ENCODE data around the gene FAM3A. TPM values are rescaled to one million over a fixed set of nuclear protein-coding genes. Genes with fewer than 3 reads are reported as not detected.
A peak's percentile ranks its signal among the peaks of the same experiment; 100 is the strongest.

FAM3A gene
- total and polyA plus RNA-seq, 2 experiments from 2014 or later = 12.0 to 16.5 TPM

DNA sequence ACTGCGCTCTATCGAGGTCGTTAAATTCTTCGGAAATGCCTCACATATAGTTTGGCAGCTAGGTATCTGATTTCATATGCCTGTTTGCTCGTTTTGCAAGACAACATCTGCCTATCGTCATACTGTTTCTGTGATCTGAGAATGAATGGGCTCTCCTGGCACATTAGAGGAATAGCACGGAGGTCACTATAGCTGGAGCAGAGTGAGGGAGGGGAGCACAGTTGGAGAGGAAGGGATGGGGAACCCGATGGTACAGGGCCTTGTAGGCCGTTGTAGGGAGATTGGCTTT lies 31.9 kb upstream of the FAM3A start:
- TF ChIP-seq ZNF114 (CRISPR knock-in tag; IDR thresholded peaks at IDR 0.05) (no peak), JUNB (IDR thresholded peaks at IDR 0.05; ENCODE audit: unreplicated experiment) (no peak), EZH2phosphoT487 (IDR thresholded peaks at IDR 0.05; ENCODE audit: unreplicated experiment) (no peak), REST (IDR thresholded peaks at IDR 0.05; ENCODE audit: unreplicated experiment) (no peak), CREB1 (CRISPR knock-in tag; IDR thresholded peaks at IDR 0.05; ENCODE audit: low read depth) (no peak), EZH2 (IDR thresholded peaks at IDR 0.05; ENCODE audit: low read depth, unreplicated experiment) (no peak), POLR2AphosphoS5 (IDR thresholded peaks at IDR 0.05; ENCODE audit: low read depth) (no peak), ZNF331 (CRISPR knock-in tag; IDR thresholded peaks at IDR 0.05; ENCODE audit: low read depth) (no peak), ZNF462 (CRISPR knock-in tag; IDR thresholded peaks at IDR 0.05) (no peak), NANOG (IDR thresholded peaks at IDR 0.05; ENCODE audit: borderline replicate concordance) (no peak), STAT1 (IDR thresholded peaks at IDR 0.05; ENCODE audit: unreplicated experiment) (no peak), CTCF (conservative IDR thresholded peaks at IDR 0.05; ENCODE audit: low read depth in 2 of 2) (no peak)
- TF ChIP-seq, protein P1, sequence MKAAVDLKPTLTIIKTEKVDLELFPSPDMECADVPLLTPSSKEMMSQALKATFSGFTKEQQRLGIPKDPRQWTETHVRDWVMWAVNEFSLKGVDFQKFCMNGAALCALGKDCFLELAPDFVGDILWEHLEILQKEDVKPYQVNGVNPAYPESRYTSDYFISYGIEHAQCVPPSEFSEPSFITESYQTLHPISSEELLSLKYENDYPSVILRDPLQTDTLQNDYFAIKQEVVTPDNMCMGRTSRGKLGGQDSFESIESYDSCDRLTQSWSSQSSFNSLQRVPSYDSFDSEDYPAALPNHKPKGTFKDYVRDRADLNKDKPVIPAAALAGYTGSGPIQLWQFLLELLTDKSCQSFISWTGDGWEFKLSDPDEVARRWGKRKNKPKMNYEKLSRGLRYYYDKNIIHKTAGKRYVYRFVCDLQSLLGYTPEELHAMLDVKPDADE (IDR thresholded peaks at IDR 0.05) = no peak
- Histone ChIP-seq H3K36me3 (ENCODE audit: insufficient read depth) (no peaks in the 10 kb centered on the region), H2AFZ (no peak overlapping the region), H3F3A (replicated peaks; ENCODE audit: low read depth) (0 out of 2 replicates have a peak, but pooled peaks cover 2% of the 10 kb centered on the region), H3K27ac (ENCODE audit: low read depth) (peak overlapping the region; percentile 88), H3K4me2 (peak overlapping the region; percentile 91), H3K79me2 (replicated peaks; ENCODE audit: insufficient read depth) (peaks cover 31% of the 10 kb centered on the region), H3K4me1 (ENCODE audit: insufficient read depth) (no peaks in the 10 kb centered on the region), H3K4me3 (peak overlapping the region; percentile 85), H3K27me3 (ENCODE audit: insufficient read depth) (no peaks in the 10 kb centered on the region), H3K9me2 (ENCODE audit: insufficient read depth) (no peaks in the 10 kb centered on the region), H4K20me1 (replicated peaks; ENCODE audit: insufficient read depth) (no peaks in the 10 kb centered on the region)
- ATAC-seq = no peak
- Mint-ChIP-seq H3K36me3 (ENCODE audit: low read depth) (peaks cover 18% of the 10 kb centered on the region), H3K27ac (peak overlapping the region; percentile 96), H3K27me3 (ENCODE audit: insufficient read depth, low read depth, poor library complexity) (peaks cover 9% of the 10 kb centered on the region), H3K9me3 (no peaks in the 10 kb centered on the region), H3K4me3 (peak overlapping the region; percentile 89), H3K4me1 (peaks cover 10% of the 10 kb centered on the region)
- DNase-seq (ENCODE audit: low spot score) = no peak

Data from GM23338 (cell line).